VCaP (cell line): ENCODE results near the gene CXCL10.

Source experiments
- H3K27ac ChIP-seq: fragments of 450-650 bp; 2 replicates; pipeline ENCODE4 v1.5.1; 2017
- TF ChIP-seq, protein P1 (sequence below): fragments of 450-650 bp; conservative IDR thresholded peaks from 2 replicates; pipeline ENCODE4 v1.5.1; 2017; ENCODE audit warnings: mild to moderate bottlenecking, moderate library complexity

The CXCL10 gene

GRCh38 chr4:76022031-76022430 lies 1.3 kb downstream of the CXCL10 start:
- H3K27ac ChIP-seq, result no peak overlapping the region
- TF ChIP-seq, protein P1, sequence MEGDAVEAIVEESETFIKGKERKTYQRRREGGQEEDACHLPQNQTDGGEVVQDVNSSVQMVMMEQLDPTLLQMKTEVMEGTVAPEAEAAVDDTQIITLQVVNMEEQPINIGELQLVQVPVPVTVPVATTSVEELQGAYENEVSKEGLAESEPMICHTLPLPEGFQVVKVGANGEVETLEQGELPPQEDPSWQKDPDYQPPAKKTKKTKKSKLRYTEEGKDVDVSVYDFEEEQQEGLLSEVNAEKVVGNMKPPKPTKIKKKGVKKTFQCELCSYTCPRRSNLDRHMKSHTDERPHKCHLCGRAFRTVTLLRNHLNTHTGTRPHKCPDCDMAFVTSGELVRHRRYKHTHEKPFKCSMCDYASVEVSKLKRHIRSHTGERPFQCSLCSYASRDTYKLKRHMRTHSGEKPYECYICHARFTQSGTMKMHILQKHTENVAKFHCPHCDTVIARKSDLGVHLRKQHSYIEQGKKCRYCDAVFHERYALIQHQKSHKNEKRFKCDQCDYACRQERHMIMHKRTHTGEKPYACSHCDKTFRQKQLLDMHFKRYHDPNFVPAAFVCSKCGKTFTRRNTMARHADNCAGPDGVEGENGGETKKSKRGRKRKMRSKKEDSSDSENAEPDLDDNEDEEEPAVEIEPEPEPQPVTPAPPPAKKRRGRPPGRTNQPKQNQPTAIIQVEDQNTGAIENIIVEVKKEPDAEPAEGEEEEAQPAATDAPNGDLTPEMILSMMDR, result no peak

DNA sequence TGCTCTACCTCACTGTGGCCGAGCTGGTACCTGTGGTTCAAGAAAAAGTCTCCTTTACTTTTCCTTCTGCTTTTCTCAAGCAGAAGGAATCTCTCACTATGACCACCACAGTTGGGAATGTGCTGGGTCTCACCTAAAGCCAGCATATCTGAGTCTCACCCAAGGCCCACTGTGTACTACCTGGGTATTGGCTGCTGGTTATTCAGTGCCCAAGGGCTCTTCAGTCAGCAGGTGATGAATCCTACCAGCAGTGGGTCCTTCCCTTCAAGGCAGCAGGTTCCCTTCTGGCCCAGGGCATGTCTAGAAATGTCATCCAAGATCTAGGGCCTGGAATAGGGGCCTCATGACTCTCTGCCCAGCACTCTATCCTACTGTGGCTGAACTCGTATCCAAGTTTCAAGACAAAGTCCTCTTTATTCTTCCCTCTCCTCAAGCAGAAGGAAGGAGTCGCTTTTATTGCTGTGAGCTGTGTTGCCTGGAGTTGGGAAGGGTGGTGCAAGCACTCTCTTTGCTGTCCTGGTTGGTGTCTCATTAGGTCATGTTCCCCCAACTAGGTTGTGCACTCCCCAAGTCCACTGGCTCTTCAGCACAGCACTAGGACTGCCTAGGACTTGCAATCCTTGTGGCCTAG lies 6.1 kb downstream of the CXCL10 start:
- no peak overlapping the region for H3K27ac ChIP-seq
- TF ChIP-seq, protein P1, result no peak

- TF ChIP-seq, protein P1, result no peak
Observed at GRCh38 chr4:76016393-76016792, 6.9 kb downstream of the CXCL10 start.

GRCh38 chr4:76013540-76013939 lies 9.8 kb downstream of the CXCL10 start:
- peak overlapping the region; percentile 12; the same call in 1 of the 2 replicates for H3K27ac ChIP-seq
- TF ChIP-seq, protein P1, result no peak

More at GRCh38 chr4:76016393-76016792, 6.9 kb downstream of the CXCL10 start:
- no peak overlapping the region for H3K27ac ChIP-seq

DNA sequence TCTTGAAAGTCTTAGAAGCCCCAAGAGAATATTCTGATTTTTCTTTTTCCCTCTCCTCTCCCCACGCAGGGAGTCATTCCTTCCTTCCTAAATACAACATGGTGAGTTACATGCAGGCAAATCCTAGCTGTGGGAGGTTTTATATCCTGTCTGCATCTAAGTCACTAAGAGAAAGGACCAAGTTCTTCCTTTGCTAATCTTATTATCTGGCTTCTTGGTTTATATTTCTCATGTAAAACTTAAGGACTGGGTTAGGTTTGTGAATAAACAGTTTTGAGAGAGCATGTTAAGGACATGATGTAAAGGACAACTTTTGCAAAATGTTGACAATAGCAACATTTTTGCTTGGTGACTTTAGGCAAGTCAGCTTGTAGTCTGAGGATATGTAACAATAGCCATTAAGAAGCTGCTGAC lies 10.9 kb downstream of the CXCL10 start:
- no peak overlapping the region for H3K27ac ChIP-seq
- TF ChIP-seq, protein P1, result no peak

DNA sequence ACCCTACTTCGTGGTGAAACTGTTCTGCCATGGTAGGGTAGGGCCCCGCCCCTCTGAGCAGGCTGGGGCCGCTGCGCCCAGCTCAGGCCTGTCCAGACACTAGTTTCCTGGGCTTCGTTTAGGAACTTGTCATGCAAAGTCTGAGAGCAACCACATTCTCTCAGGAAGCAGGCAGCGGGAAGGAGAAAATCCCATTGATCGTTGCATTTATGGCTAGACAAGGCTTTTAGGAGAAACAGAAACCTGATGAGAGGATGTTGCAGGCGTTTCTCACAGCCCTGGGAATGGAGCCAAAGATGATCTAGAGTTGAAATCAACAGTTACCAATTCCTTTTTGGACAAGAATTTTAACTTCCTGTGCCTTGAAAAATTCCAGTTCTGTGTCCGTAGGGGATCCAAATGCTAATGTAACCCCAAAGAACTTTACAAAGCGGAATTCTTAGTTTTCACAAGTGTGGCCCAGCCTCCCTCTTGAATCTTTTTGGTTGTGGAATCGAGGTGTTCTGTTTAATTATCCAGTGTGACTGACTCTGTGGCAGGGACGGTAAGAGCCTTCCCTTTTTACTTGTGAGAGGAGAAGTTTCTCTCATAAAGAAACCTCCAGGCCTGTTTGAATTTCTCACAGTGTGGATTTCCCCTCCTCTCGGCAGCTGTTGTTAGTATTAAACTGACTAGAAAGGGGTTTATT lies 11.5 kb downstream of the CXCL10 start:
- H3K27ac ChIP-seq, result no peak overlapping the region
- TF ChIP-seq, protein P1, result no peak

DNA sequence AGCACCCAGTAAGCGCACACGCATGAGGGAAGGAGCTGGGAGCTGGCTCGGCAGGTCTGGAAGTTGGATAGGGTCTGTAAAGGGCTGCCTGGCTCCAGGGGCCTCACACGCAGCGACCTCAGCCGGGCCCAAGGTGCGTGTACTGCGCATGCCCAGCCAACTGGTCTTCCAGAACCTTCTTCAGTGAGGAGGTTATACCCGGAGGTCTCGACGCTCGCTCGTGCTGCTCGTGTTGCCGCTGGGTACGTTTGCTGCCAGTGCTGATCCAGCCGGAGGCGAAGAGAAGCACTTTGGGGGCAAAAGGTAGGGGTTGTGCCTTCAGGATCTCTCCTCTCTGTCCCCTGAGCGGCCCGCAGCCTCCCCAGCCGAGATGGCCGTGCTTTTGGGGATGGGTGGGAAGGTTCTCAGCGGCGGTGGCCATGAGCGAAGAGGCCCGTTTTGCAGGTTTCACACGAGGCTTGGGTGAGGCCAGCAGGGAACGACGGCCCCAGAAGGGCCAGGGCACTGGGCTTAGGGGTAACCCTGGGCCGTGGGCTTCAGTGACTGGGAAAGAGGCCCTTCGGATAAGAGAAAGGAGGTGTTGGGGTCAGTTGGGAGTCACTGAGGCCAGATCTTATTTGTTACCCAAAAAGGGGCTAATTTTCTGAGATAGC lies 12.2 kb downstream of the CXCL10 start:
- TF ChIP-seq, protein P1, result no peak
- no peak overlapping the region for H3K27ac ChIP-seq
